ENCODE data around the gene CARMIL1.

CARMIL1 gene

DNA sequence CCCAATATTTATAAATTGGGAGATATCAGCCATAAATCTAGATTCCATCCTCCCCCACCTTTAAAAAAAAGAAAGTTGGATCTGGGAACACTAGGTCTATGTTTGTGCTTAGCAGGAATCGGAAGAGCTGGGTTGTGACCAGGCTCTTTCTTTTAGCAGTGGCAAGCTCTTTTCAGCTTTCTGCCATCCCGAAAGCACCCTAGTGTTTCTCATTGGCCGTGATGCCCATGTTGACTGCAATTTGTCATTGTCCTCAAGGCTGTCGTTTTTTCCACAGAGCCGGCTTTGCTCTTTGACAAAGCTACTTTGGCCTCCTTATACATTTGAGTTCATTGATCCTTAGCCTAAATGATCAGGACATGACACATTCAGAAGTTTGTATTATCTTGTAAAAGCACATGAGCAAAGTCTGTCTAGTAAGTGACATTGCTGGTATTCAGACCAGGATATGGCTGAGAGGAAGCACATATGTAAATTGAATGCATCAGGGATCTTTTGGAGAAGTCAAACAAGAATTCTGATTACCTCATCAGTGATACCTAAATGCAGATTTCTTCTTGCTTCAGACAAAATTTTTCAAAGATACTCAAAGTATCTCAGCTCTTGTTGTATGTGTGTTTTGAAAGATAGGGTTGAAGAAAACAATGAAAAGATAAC is 50.1 kb downstream of the CARMIL1 start:
- TF ChIP-seq, protein P1, sequence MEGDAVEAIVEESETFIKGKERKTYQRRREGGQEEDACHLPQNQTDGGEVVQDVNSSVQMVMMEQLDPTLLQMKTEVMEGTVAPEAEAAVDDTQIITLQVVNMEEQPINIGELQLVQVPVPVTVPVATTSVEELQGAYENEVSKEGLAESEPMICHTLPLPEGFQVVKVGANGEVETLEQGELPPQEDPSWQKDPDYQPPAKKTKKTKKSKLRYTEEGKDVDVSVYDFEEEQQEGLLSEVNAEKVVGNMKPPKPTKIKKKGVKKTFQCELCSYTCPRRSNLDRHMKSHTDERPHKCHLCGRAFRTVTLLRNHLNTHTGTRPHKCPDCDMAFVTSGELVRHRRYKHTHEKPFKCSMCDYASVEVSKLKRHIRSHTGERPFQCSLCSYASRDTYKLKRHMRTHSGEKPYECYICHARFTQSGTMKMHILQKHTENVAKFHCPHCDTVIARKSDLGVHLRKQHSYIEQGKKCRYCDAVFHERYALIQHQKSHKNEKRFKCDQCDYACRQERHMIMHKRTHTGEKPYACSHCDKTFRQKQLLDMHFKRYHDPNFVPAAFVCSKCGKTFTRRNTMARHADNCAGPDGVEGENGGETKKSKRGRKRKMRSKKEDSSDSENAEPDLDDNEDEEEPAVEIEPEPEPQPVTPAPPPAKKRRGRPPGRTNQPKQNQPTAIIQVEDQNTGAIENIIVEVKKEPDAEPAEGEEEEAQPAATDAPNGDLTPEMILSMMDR (IDR thresholded peaks at IDR 0.05): no peak
- Histone ChIP-seq H3K27ac (no peak overlapping the region), H3K4me3 (ENCODE audit: low read depth in 1 of 2, low read length in 1 of 2) (no peak overlapping the region), H3K27me3 (peaks cover 37% of the 10 kb centered on the region), H3K36me3 (no peaks in the 10 kb centered on the region), H3K4me1 (ENCODE audit: control insufficient read depth in 1 of 2, insufficient read depth in 1 of 2, low read depth in 1 of 2, low read length in 1 of 2) (no peaks in the 10 kb centered on the region), H3K9me3 (no peaks in the 10 kb centered on the region)

DNA sequence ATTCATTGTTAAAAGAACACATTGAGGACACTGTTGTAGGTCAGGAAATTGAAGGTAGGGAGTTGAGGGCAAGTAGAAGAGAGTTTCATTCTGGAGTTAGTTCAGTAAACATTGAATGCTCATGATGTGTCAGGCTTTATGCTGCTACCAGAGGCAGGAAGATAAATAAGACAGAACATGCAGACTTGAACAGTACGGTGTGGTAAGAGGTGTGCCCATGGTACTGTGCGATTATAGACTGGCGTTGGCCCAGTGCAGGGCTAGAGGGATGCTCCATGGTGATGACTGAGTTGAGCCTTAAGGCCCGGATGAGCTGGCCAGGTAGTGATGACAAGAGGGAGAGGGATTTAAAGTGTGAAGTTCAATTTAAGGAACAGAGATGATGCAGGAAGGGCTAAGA is 50.8 kb downstream of the CARMIL1 start:
- Histone ChIP-seq H3K4me3 (ENCODE audit: low read depth in 1 of 2, low read length in 1 of 2) (no peak overlapping the region), H3K27me3 (peaks cover 32% of the 10 kb centered on the region), H3K9me3 (no peaks in the 10 kb centered on the region), H3K36me3 (no peaks in the 10 kb centered on the region), H3K27ac (no peak overlapping the region), H3K4me1 (ENCODE audit: control insufficient read depth in 1 of 2, insufficient read depth in 1 of 2, low read depth in 1 of 2, low read length in 1 of 2) (no peaks in the 10 kb centered on the region)
- TF ChIP-seq, protein P1 (IDR thresholded peaks at IDR 0.05): no peak

DNA sequence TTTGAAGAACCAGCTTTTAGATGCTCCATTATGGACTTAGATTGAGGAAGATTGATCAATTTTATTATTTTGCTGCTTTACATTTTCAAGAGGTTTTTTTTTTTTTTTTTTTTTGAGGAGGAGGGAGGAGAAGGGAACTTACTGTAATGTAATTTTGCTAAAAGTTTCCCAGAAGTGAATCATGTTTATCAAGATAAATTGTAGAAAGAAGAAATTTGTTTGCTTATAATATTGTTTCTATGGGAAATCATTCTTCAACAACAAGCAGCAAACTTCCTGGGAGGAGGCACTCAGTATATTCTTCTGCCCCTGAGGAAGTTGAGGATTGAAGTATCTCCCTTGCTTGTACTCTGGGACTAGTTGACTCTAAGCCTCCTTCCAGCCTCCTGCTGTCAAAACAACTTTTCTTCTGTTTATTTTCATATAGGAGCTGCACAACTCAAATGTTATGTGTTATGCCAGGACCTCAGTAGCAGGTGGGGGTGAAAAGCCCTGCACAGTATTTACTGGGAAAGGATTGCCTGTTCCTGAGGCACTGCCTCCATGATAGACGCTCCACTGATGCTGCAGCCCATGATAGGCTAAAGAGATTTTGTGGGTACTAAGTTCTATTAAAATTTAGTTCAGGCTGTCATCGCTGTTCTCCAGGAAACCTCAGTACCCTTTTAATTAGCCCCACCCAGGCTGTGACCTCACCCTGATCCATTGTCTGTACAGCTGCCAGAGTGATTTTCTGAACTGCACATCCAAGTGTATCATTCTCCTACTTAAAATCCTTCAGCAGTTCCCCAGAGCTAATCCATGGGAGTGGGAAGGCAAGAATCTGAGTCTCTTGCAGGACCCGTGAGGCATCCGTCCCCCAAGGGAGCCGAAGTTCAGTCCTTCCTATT is 51.9 kb downstream of the CARMIL1 start:
- H3K4me3 ChIP-seq (ENCODE audit: low read depth in 1 of 2, low read length in 1 of 2): no peak overlapping the region
- H3K27me3 ChIP-seq: peaks cover 32% of the 10 kb centered on the region
- H3K27ac ChIP-seq: no peak overlapping the region
- H3K9me3 ChIP-seq: no peaks in the 10 kb centered on the region
- no peaks in the 10 kb centered on the region for H3K36me3 ChIP-seq
- H3K4me1 ChIP-seq (ENCODE audit: control insufficient read depth in 1 of 2, insufficient read depth in 1 of 2, low read depth in 1 of 2, low read length in 1 of 2): no peaks in the 10 kb centered on the region
- TF ChIP-seq, protein P1 (IDR thresholded peaks at IDR 0.05): no peak

DNA sequence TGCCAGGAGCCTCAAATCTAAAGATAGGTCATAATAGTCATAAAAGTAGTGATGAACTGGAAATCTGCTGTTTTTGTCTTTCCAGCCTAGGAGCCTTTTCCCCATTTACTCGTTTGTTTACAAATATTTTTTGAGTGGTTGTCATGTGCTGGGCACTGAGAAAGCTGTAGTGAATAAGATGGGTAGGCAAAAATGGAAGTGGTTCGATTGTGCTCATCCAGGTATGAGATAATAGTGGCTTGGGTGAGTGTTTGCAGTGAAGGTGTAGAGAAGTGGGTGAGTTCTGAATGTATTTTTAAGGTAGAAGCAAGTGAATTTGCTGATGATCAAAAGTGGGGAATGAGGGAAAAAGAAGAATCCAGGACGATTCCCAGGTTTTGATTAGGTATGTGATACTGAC is 53.0 kb downstream of the CARMIL1 start:
- Histone ChIP-seq H3K4me1 (ENCODE audit: control insufficient read depth in 1 of 2, insufficient read depth in 1 of 2, low read depth in 1 of 2, low read length in 1 of 2) (no peaks in the 10 kb centered on the region), H3K27me3 (peaks cover 25% of the 10 kb centered on the region)
- TF ChIP-seq, protein P1 (IDR thresholded peaks at IDR 0.05): no peak

DNA sequence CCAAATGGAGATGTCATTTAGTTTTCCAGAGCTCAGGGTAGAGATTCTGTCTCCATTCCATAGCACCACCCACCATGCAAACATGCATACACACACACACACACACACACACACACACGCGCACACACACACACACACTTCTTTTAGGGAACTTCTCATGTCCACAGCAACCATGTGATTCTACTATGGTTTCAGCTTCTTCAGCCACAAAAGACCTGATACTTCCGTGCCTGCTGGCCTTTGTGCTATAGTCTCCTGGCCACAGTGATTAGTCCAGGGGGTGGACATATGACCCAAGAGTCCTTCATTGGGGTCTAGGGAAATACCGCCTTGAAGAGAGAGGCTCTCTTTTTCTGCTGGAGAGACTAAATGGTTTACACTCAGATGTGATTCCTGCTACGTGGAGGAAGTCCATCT is 53.5 kb downstream of the CARMIL1 start:
- H3K27ac ChIP-seq: no peak overlapping the region
- TF ChIP-seq, protein P1 (IDR thresholded peaks at IDR 0.05): no peak
- no peaks in the 10 kb centered on the region for H3K36me3 ChIP-seq
- no peak overlapping the region for H3K4me3 ChIP-seq (ENCODE audit: low read depth in 1 of 2, low read length in 1 of 2)
- H3K4me1 ChIP-seq (ENCODE audit: control insufficient read depth in 1 of 2, insufficient read depth in 1 of 2, low read depth in 1 of 2, low read length in 1 of 2): no peaks in the 10 kb centered on the region
- peaks cover 22% of the 10 kb centered on the region for H3K27me3 ChIP-seq
- no peaks in the 10 kb centered on the region for H3K9me3 ChIP-seq

More for the DNA sequence above, 53.0 kb downstream of the CARMIL1 start:
- H3K4me3 ChIP-seq (ENCODE audit: low read depth in 1 of 2, low read length in 1 of 2): no peak overlapping the region
- H3K9me3 ChIP-seq: no peaks in the 10 kb centered on the region
- no peak overlapping the region for H3K27ac ChIP-seq
- H3K36me3 ChIP-seq: no peaks in the 10 kb centered on the region

All from neutrophil (primary cell).